Neural progenitor cell (in vitro differentiated cells): ENCODE measurements around the gene ZC2HC1C.

ENCODE experiments used
- EZH2phosphoT487 ChIP-seq: fragments of 200-600 bp; sonication (generic); IDR thresholded peaks from 2 replicates; pipeline ENCODE4 v1.6.1; 2017; ENCODE audit warnings: antibody characterized with exemption
- TF ChIP-seq, protein P1 (sequence below): fragments of 200-600 bp; sonication (generic); IDR thresholded peaks from 2 replicates; pipeline ENCODE4 v1.5.1; 2017; ENCODE audit warnings: antibody characterized with exemption, mild to moderate bottlenecking

DNA sequence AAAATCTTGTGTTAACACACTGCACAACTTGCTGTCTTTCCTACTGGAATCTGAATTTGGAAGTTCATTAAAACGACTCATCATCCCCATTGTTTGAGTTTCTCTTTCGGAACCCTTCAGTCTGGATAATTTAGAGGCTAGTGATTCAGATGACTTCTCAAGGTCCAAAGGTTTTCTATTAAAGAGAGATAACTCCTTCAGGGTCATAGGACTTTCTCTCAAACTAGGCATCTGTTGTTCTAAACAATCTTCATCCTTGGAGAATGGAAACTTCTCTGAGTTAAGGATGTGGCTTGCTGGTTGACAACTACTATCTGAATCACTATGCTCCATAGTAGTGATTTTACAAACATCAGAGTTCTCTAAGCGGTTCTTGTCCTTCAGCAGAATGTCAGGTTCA, 22.5 kb upstream of the ZC2HC1C start:
- TF ChIP-seq, protein P1, sequence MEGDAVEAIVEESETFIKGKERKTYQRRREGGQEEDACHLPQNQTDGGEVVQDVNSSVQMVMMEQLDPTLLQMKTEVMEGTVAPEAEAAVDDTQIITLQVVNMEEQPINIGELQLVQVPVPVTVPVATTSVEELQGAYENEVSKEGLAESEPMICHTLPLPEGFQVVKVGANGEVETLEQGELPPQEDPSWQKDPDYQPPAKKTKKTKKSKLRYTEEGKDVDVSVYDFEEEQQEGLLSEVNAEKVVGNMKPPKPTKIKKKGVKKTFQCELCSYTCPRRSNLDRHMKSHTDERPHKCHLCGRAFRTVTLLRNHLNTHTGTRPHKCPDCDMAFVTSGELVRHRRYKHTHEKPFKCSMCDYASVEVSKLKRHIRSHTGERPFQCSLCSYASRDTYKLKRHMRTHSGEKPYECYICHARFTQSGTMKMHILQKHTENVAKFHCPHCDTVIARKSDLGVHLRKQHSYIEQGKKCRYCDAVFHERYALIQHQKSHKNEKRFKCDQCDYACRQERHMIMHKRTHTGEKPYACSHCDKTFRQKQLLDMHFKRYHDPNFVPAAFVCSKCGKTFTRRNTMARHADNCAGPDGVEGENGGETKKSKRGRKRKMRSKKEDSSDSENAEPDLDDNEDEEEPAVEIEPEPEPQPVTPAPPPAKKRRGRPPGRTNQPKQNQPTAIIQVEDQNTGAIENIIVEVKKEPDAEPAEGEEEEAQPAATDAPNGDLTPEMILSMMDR, result no peak
- no peak for TF ChIP-seq EZH2phosphoT487
